K562 (cell line): ENCODE data around the gene ANXA3. TPM values are rescaled to one million over a fixed set of nuclear protein-coding genes. Genes with fewer than 3 reads are reported as not detected.

Experiments used
- ARID1B ChIP-seq: fragments of 450-650 bp; IDR thresholded peaks from 2 replicates; pipeline ENCODE4 v1.6.1; 2016; ENCODE audit warnings: antibody characterized with exemption, mild to moderate bottlenecking, inconsistent platforms
- CBX2 ChIP-seq: fragments of 200-600 bp; sonication (generic); IDR thresholded peaks from one replicate; pipeline ENCODE4 v1.6.1; 2012; ENCODE audit warnings: mild to moderate bottlenecking, low read length, inconsistent platforms; ENCODE audit not compliant: insufficient read depth, poor library complexity, severe bottlenecking
- CREM ChIP-seq: IDR thresholded peaks from 2 replicates; pipeline ENCODE4 v1.6.1; 2014; ENCODE audit warnings: antibody characterized with exemption, low read depth
- DMBX1 ChIP-seq: fragments of 250-450 bp; sonication (Bioruptor Pico); IDR thresholded peaks from 2 replicates; pipeline ENCODE4 v1.8.0; 2022; ENCODE audit warnings: inconsistent platforms, mild to moderate bottlenecking, moderate library complexity, borderline replicate concordance
- FOXK1 ChIP-seq: sonication (generic); formaldehyde crosslinking; IDR thresholded peaks from 2 replicates; pipeline ENCODE4 v1.8.0; 2022; ENCODE audit warnings: missing genetic modification reagents, mild to moderate bottlenecking, borderline replicate concordance
- HLTF ChIP-seq: fragments of 450-650 bp; IDR thresholded peaks from 2 replicates; pipeline ENCODE4 v1.6.1; 2016
- MIER1 ChIP-seq: fragments of 450-650 bp; IDR thresholded peaks from 2 replicates; pipeline ENCODE4 v1.6.1; 2016; ENCODE audit warnings: antibody characterized with exemption, mild to moderate bottlenecking, low read depth
- NR2C2 ChIP-seq, 2 experiments: fragments of 200-800 bp in 1 of 2; sonication (Bioruptor generic) in 1 of 2; sonication (generic) in 1 of 2; formaldehyde crosslinking in 1 of 2; IDR thresholded peaks; 2 replicates each; pipeline versions ENCODE4 v1.6.1 to v1.8.0; 2016 to 2022; ENCODE audit warnings: mild to moderate bottlenecking in 1 of 2, missing compliant biosample characterization in 1 of 2, missing genetic modification characterization in 1 of 2, missing genetic modification reagents in 1 of 2
- NR3C1 ChIP-seq: sonication (generic); formaldehyde crosslinking; IDR thresholded peaks from 2 replicates; pipeline ENCODE4 v1.8.1; 2022; ENCODE audit warnings: missing genetic modification reagents
- RHOXF2B ChIP-seq: fragments of 250-450 bp; sonication (Bioruptor Pico); conservative IDR thresholded peaks from 2 replicates; pipeline ENCODE4 v1.5.1; 2021
- SRSF9 ChIP-seq: fragments of 200-400 bp; formaldehyde crosslinking; IDR thresholded peaks from 2 replicates; pipeline ENCODE4 v1.6.1; 2017; ENCODE audit warnings: low read depth, low read length, borderline replicate concordance
- TAF15 ChIP-seq: fragments of 200-400 bp; formaldehyde crosslinking; IDR thresholded peaks from 2 replicates; pipeline ENCODE4 v1.6.1; 2017; ENCODE audit warnings: mild to moderate bottlenecking, low read depth, low read length, moderate library complexity
- ZNF212 ChIP-seq: fragments of 450-650 bp; formaldehyde crosslinking; IDR thresholded peaks from 2 replicates; pipeline ENCODE4 v1.4.0; 2020; ENCODE audit warnings: mild to moderate bottlenecking
- ZNF311 ChIP-seq: fragments of 250-450 bp; sonication (Bioruptor Pico); IDR thresholded peaks from 2 replicates; pipeline ENCODE4 v1.4.0; 2020; ENCODE audit warnings: mild to moderate bottlenecking, moderate library complexity
- ZNF436 ChIP-seq: fragments of 250-450, 450-650 bp; sonication (Bioruptor Pico); formaldehyde crosslinking; IDR thresholded peaks from 2 replicates; pipeline ENCODE4 v1.7.0; 2020; ENCODE audit warnings: mild to moderate bottlenecking
- ZNF695 ChIP-seq: fragments of 450-650 bp; formaldehyde crosslinking; IDR thresholded peaks from 2 replicates; pipeline ENCODE4 v1.4.0; 2020; ENCODE audit warnings: mild to moderate bottlenecking, moderate library complexity
- polyA plus RNA-seq, 8 experiments: library from polyadenylated mRNA; depleted of rRNA in 4 of 8; stranded (reverse) in 5 of 8; unstranded in 3 of 8; fragments of >200 nt; fragmentation: Nextera tagmentation in 2 of 8; fragmentation: Illumina TruSeq in 1 of 8; extraction: Ambion mirVana in 2 of 8; extraction: Trizol in 1 of 8; gene quantifications; 2 replicates each; pipeline versions ENCODE4 v1.2.1 to v1.2.3, GENCODE V29; 2011 to 2014; ENCODE audit warnings: inconsistent platforms in 1 of 8, missing spikeins in 1 of 8
- total RNA-seq, 7 experiments: library from RNA; depleted of rRNA in 6 of 7; stranded (reverse); fragments of >200 nt in 6 of 7; fragmentation: Illumina TruSeq in 2 of 7; extraction: Trizol in 2 of 7; gene quantifications; 2 replicates each; pipeline versions ENCODE4 v1.2.1 to v1.2.3, GENCODE V29; 2011 to 2021; ENCODE audit warnings: low replicate concordance in 1 of 7
- TF ChIP-seq, protein P1 (sequence below): sonication (generic); formaldehyde crosslinking; IDR thresholded peaks from 2 replicates; pipeline ENCODE4 v1.8.1; 2023; ENCODE audit warnings: mild to moderate bottlenecking, missing genetic modification reagents
- TF ChIP-seq, protein P2 (sequence below): sonication (generic); formaldehyde crosslinking; IDR thresholded peaks from 2 replicates; pipeline ENCODE4 v1.9.0; 2022; ENCODE audit warnings: mild to moderate bottlenecking, missing genetic modification reagents
- TF ChIP-seq, protein P3 (sequence below): fragments of 200-400 bp; formaldehyde crosslinking; IDR thresholded peaks from 2 replicates; pipeline ENCODE4 v1.6.1; 2017; ENCODE audit warnings: mild to moderate bottlenecking, low read depth, low read length, moderate library complexity
- TF ChIP-seq, protein P4 (sequence below), 3 experiments: fragments of 200-800 bp in 1 of 3; sonication (Bioruptor generic) in 1 of 3; sonication (generic) in 1 of 3; formaldehyde crosslinking in 1 of 3; IDR thresholded peaks; 2 replicates each; pipeline versions ENCODE4 v1.6.1 to v1.8.0; 2016 to 2022; ENCODE audit warnings: mild to moderate bottlenecking in 2 of 3, missing compliant biosample characterization in 2 of 3, missing genetic modification characterization in 2 of 3, missing genetic modification reagents in 1 of 3
- TF ChIP-seq, protein P5 (sequence below): IDR thresholded peaks from 2 replicates; pipeline ENCODE4 v1.6.1; 2012; ENCODE audit warnings: low read depth, low read length, improper control_type of control experiment, borderline replicate concordance
- TF ChIP-seq, protein P6 (sequence below): fragments of 250-450 bp; sonication (Bioruptor Pico); IDR thresholded peaks from 2 replicates; pipeline ENCODE4 v1.8.0; 2021; ENCODE audit warnings: moderate library complexity, mild to moderate bottlenecking, inconsistent platforms

The ANXA3 gene
- total and polyA plus RNA-seq, 9 of the 15 experiments (the other 6 are each of a cell fraction or from before 2014, with no cell fraction given): 6.3 to 15.5 (median 9.8) TPM

DNA sequence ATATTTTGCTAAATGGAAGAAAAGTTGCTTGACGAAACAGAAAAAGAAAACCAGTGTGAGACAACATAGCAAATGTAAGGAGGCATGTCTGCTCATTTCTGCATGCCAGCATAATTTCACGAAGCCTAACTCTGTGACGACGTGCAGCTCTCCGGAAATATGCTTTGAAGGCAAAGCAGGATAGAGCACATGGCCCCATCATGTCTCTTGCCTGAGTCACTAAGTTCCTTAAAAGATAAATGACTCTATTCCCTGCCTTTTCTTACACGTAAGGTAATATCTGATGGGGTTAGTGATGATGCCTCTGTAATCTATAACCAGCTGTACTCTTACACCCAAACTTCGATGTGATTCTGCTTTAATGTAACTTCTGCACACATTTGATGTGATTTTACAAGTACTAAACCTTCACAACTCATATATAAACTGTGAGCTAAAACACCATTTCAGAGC lies 64.5 kb downstream of the ANXA3 start (continued):
- no peak for TF ChIP-seq CBX2
- peak; percentile 73 for TF ChIP-seq CREM
- TF ChIP-seq, protein P1, sequence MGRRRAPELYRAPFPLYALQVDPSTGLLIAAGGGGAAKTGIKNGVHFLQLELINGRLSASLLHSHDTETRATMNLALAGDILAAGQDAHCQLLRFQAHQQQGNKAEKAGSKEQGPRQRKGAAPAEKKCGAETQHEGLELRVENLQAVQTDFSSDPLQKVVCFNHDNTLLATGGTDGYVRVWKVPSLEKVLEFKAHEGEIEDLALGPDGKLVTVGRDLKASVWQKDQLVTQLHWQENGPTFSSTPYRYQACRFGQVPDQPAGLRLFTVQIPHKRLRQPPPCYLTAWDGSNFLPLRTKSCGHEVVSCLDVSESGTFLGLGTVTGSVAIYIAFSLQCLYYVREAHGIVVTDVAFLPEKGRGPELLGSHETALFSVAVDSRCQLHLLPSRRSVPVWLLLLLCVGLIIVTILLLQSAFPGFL: no peak
- no peak for TF ChIP-seq ZNF436
- peak; percentile 22; the same call in 1 of the 2 replicates for TF ChIP-seq ZNF311 (CRISPR knock-in tag)
- TF ChIP-seq NR3C1 (CRISPR knock-in tag): no peak
- TF ChIP-seq RHOXF2B (CRISPR knock-in tag): no peak
- TF ChIP-seq, protein P2, sequence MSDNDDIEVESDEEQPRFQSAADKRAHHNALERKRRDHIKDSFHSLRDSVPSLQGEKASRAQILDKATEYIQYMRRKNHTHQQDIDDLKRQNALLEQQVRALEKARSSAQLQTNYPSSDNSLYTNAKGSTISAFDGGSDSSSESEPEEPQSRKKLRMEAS (CRISPR knock-in tag): peak; percentile 74
- TF ChIP-seq, protein P3, sequence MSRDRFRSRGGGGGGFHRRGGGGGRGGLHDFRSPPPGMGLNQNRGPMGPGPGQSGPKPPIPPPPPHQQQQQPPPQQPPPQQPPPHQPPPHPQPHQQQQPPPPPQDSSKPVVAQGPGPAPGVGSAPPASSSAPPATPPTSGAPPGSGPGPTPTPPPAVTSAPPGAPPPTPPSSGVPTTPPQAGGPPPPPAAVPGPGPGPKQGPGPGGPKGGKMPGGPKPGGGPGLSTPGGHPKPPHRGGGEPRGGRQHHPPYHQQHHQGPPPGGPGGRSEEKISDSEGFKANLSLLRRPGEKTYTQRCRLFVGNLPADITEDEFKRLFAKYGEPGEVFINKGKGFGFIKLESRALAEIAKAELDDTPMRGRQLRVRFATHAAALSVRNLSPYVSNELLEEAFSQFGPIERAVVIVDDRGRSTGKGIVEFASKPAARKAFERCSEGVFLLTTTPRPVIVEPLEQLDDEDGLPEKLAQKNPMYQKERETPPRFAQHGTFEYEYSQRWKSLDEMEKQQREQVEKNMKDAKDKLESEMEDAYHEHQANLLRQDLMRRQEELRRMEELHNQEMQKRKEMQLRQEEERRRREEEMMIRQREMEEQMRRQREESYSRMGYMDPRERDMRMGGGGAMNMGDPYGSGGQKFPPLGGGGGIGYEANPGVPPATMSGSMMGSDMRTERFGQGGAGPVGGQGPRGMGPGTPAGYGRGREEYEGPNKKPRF: no peak
- peak; percentile 85 for TF ChIP-seq DMBX1
- TF ChIP-seq ZNF695 (CRISPR knock-in tag): no peak
- no peak for TF ChIP-seq MIER1
- no peak for TF ChIP-seq TAF15
- TF ChIP-seq SRSF9: no peak
- TF ChIP-seq ZNF212 (CRISPR knock-in tag): no peak
- TF ChIP-seq, protein P4, sequence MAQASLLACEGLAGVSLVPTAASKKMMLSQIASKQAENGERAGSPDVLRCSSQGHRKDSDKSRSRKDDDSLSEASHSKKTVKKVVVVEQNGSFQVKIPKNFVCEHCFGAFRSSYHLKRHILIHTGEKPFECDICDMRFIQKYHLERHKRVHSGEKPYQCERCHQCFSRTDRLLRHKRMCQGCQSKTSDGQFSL (CRISPR knock-in tag; IDR thresholded peaks at IDR 0.05): no peak
- TF ChIP-seq, protein P4 (tag; IDR thresholded peaks at IDR 0.05): no peak
- TF ChIP-seq, protein P5, sequence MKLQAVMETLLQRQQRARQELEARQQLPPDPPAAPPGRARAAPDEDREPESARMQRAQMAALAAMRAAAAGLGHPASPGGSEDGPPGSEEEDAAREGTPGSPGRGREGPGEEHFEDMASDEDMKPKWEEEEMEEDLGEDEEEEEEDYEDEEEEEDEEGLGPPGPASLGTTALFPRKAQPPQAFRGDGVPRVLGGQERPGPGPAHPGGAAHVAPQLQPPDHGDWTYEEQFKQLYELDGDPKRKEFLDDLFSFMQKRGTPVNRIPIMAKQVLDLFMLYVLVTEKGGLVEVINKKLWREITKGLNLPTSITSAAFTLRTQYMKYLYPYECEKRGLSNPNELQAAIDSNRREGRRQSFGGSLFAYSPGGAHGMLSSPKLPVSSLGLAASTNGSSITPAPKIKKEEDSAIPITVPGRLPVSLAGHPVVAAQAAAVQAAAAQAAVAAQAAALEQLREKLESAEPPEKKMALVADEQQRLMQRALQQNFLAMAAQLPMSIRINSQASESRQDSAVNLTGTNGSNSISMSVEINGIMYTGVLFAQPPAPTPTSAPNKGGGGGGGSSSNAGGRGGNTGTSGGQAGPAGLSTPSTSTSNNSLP: no peak
- TF ChIP-seq FOXK1 (CRISPR knock-in tag): no peak
- TF ChIP-seq, protein P6, sequence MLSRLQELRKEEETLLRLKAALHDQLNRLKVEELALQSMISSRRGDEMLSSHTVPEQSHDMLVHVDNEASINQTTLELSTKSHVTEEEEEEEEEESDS (CRISPR knock-in tag): no peak
- TF ChIP-seq ARID1B: peak; percentile 52
- TF ChIP-seq HLTF: no peak
- no peak for TF ChIP-seq NR2C2 (CRISPR knock-in tag; IDR thresholded peaks at IDR 0.05)
- TF ChIP-seq NR2C2 (tag; IDR thresholded peaks at IDR 0.05): 0 out of 2 replicates have a peak, but pooled peaks have one; percentile 18
